GM21526 (cell line): ENCODE measurements around the gene GNPDA1.

ENCODE experiments used
- ATAC-seq: cut with Tn5 transposase; IDR thresholded peaks from one replicate; pipeline ENCODE4 v1.9.1; 2021; ENCODE audit warnings: moderate library complexity; ENCODE audit not compliant: unreplicated experiment, low FRiP score

GNPDA1 gene

GRCh38 chr5:141997358-141997960, 15.4 kb downstream of the GNPDA1 start:
- ATAC-seq = no peak

DNA sequence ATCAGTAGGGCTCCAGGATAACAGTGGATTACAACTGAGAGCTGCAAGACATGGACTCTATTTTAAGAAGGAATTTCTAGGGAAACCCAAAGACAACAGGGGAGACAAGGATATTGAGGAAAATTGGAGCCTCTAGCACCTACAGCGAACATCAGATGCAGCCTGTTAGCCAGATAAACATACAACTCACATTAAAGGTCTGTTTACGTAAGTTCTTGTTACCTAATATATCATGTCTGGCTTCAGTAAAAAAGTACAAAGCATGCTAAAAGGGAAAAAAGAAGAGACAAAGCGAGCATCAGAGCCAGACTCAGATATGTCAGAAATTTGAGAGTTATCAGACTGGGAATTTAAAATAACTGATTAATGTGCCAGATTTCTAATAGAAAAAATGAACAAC, 17.2 kb downstream of the GNPDA1 start:
- no peak for ATAC-seq

DNA sequence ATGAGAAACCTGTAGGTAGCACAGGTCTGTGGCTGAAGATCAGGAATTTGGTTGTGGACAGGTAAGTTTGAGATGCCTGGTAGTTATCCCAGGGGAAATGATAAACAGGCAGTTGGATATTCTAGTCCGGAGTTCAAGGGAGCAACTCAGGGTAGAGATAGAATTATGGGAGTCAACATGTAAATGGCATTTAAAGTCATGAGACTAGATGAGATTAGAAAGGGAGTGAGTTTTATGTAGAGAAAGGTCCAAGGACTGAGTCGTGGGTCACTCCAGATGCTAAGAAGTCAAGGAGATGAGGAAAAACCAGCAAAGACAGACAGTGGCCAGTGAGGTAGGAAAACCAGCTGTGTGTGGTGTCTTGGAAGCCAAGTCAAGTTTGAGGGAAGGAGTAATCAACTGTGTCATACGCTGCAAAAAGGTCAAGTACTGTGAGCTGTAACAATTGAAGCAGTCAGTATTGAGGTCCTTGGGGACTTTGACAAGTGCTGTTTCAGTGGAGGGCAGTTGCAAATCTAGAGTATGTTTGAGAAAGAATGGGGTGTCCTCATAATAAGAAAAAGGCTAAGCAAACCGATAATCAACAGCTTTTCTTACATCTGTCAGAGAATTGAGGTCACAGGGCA, 18.2 kb downstream of the GNPDA1 start:
- ATAC-seq = no peak

DNA sequence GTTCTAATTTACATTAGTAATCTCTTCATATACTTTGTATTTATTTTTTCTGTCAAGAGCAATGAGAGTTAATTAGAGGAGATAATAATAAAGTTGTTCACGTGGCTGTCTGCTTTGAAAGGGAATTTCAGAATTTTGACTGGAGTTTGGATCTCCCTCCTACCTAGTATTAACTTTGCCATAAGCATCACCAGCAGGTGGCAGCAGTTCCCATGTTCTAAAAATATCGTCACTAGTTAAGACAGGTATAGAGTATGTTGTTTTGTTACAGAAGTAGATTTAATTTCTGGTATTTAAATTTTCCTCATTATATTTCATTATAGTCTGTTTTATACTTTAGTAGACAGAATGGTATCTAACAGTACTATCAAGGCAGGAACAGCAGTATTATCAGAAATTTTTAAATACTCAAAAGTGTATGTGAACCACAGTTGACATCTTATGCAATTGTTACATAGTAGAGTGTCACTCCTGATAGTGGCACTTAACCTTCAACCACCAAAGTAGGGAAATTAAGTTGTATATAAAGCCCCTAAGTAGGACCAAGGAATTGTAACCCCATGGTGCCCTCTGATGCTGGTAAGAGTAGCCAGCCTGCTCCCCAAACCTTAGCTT, 20.4 kb downstream of the GNPDA1 start:
- ATAC-seq = no peak

GRCh38 chr5:141989720-141990119, 23.1 kb downstream of the GNPDA1 start:
- no peak for ATAC-seq

GRCh38 chr5:141986072-141986471, 26.8 kb downstream of the GNPDA1 start:
- no peak for ATAC-seq

GRCh38 chr5:141982626-141983025, 30.2 kb downstream of the GNPDA1 start:
- no peak for ATAC-seq

DNA sequence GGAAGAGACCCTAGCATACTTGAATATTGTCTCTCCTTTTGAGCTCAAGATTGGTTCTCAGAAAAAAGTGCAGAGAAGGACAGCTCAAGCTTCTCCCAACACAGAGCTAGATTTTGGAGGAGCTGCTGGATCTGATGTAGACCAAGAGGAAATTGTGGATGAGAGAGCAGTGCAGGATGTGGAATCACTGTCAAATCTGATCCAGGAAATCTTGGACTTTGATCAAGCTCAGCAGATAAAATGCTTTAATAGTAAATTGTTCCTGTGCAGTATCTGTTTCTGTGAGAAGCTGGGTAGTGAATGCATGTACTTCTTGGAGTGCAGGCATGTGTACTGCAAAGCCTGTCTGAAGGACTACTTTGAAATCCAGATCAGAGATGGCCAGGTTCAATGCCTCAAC, 34.4 kb downstream of the GNPDA1 start:
- ATAC-seq = no peak

- no peak for ATAC-seq
Measured at GRCh38 chr5:141976176-141976575, 36.7 kb downstream of the GNPDA1 start.

GRCh38 chr5:141973871-141974595, 38.8 kb downstream of the GNPDA1 start:
- ATAC-seq = no peak

DNA sequence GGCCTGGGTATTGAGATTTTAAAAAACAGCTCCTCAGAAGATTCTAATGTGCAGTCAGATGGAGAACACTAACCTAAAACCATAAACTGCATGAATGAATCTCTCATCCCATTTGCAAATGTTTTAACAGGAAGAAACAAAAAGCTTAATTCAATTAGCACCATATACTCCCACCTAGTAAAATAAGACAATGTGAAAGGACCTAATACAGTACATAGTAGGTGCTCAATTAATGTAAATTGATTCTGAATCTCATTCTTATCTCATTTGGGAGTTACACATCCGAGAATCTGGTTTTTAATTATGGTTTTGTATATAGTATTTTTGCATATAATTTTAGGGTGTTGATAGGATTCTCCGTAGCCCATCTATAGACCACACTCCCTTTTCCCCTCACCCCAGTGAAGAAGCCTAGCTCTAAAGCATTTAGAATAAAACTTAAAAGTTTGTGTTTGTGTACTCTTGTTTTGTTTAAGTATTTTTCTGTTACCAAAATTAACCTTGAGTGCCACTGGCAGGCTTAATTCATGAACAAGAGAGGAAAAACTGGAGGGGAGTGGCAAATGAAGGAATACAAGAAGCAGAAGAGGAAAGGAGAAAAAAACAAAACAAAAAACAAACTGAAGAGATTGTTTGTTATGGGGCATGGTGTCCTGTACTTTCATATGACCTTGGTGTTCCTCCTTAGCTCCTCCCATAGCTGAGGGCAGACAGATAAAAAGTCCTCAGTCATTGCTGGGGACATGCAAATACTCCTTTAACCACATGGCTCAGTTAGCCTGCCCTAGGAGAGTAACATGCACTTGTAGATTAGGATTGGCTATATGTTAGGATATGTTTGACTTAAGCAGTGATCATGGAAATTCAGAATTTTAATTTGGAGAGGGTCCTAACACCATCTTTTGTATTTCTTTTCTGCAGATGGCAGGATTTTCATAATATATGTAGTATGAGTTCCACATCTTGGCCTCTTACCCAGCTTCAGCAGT, 42.8 kb downstream of the GNPDA1 start:
- peak; percentile 64 for ATAC-seq

- peak; percentile 95 for ATAC-seq
Measured at GRCh38 chr5:141968914-141969608, 43.8 kb downstream of the GNPDA1 start, which contains the start of gene RNF14. Gene RNF14, plus strand, starts transcription at chr5:141969105. Its CDS starts 4,484 bp downstream, at chr5:141973589.

DNA sequence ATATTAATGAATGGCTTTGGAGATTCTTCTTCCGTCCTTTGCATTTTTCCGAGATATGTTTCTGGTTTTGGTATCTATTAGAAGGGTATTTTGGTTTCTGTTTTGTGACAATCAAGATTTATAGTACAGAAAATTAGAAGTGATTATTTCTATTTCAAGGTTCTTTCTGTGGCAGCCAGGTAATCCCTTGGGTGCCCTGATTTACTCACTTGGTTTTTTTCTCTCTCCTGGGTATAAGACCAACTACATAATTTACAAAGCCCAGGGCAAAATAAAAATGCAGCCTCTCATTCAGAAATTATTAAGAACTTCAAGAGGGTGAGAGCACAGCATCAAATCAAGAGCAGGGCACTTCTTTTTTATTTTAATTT, 45.9 kb downstream of the GNPDA1 start:
- ATAC-seq = no peak

GRCh38 chr5:141966275-141966962, 46.4 kb downstream of the GNPDA1 start:
- no peak for ATAC-seq

DNA sequence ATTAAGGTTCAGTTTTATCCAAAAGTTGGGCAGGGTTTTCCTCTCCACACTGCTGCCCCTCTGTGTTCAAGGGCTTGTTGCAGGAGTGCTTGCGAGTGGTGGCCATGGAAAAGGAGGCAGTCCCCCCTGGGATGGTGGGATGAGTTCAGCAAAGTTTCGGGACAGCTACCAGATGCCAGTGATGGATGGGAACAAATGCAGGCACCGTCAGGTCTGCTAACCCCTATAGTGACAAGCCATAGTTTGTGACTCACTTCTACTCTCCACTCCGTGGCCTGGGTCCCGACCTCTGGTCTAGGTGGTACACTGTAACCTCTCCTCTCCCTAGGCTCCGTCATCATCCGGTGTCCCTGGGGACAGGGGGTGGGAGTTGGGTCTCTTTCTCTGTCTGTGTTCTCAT, 47.8 kb downstream of the GNPDA1 start:
- no peak for ATAC-seq

DNA sequence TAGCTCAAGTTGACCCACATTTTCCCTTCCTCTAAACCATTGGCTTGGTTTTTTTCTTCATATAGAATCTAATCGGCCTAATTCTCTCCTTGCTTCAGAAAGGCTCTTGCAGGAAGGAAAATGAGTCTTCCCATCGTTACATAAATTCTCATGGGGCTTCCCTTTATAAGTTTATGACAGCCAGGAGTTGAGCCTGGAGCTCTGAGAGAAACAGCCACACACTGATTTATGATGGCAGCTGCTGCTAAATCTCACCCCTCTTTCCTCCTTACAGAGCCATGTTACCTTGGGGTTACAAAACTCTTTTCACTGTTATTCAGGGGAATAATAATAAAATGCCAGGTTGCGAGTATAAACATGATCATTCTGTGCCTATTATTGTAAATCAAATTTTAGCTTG, 49.1 kb downstream of the GNPDA1 start:
- ATAC-seq = no peak

DNA sequence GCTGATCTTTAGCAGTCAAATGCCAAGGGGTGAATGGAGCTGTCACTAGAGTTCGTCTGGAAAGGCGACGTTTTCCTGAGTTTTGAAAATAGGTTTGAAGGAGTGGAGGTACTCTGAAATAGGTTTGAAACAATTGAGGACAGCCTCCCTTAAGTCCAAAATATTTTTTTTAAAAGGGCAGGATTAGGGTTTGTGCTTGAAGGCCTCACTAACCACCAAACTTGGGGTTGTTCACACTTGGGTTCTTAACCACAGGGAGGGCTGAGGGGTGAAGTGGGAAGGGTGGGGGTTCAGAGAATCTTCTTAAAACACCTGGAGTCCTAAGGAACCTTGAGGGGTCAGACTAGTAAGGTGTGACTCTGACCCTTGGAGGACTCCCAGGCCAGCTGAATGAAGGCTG, 51.4 kb downstream of the GNPDA1 start:
- ATAC-seq = no peak

- peak; percentile 91 for ATAC-seq
Measured at GRCh38 chr5:141960449-141961323, 52.1 kb downstream of the GNPDA1 start.
